HEK293 (cell line): ENCODE results near the gene SDC1.

Experiments
- CTCF ChIA-PET: fragments of 350-600 bp; formaldehyde crosslinking; extraction: SDS; loops from one replicate; lab custom pipeline; 2021; ENCODE audit warnings: antibody characterized with exemption; lab: Yijun Ruan, JAX
- POLR2A ChIA-PET: fragments of 300-600 bp; formaldehyde crosslinking; extraction: SDS; loops from one replicate; lab custom pipeline; 2020; ENCODE audit warnings: antibody characterized with exemption, inconsistent platforms; lab: Yijun Ruan, JAX
- H3K27ac ChIP-seq: fragments of 200-500 bp; sonication (Bioruptor generic); 2 replicates; pipeline ENCODE4 v1.5.1; 2014; ENCODE audit warnings: low read depth, low read length, control low read depth, inconsistent platforms; ENCODE audit errors: extremely low read depth
- H3K36me3 ChIP-seq, 2 experiments: fragments of 200-500 bp in 1 of 2; sonication (Bioruptor generic) in 1 of 2; 1 replicate in 1 of 2; 2 replicates in 1 of 2; pipeline ENCODE4 v1.5.1; 2014 to 2017; ENCODE audit warnings: inconsistent platforms in 2 of 2, low read length in 2 of 2; ENCODE audit not compliant: control insufficient read depth in 2 of 2, insufficient read depth in 1 of 2
- H3K4me1 ChIP-seq: fragments of 200-500 bp; sonication (Bioruptor generic); 2 replicates; pipeline ENCODE4 v1.5.1; 2014; ENCODE audit warnings: mild to moderate bottlenecking, low read length, inconsistent platforms; ENCODE audit not compliant: control insufficient read depth, insufficient read depth
- H3K4me3 ChIP-seq: 2 replicates; pipeline ENCODE4 v1.5.1; 2011; ENCODE audit warnings: low read depth, mild to moderate bottlenecking, control low read depth, low read length, moderate library complexity
- H3K9me3 ChIP-seq: fragments of 200-500 bp; sonication (Bioruptor generic); 2 replicates; pipeline ENCODE4 v1.5.1; 2014; ENCODE audit warnings: low read depth, low read length, inconsistent platforms; ENCODE audit not compliant: control insufficient read depth, insufficient read depth
- AEBP2 ChIP-seq: fragments of 450-650 bp; formaldehyde crosslinking; IDR thresholded peaks from 2 replicates; pipeline ENCODE4 v1.5.1; 2016; ENCODE audit warnings: missing biosample characterization, missing genetic modification characterization, borderline replicate concordance
- INSM2 ChIP-seq: fragments of 450-650 bp; formaldehyde crosslinking; IDR thresholded peaks from 2 replicates; pipeline ENCODE4 v1.5.1; 2016; ENCODE audit warnings: missing biosample characterization, missing genetic modification characterization
- OVOL3 ChIP-seq: fragments of 450-650 bp; formaldehyde crosslinking; IDR thresholded peaks from 2 replicates; pipeline ENCODE4 v1.5.1; 2016; ENCODE audit warnings: missing biosample characterization, missing genetic modification characterization
- PATZ1 ChIP-seq: fragments of 450-650 bp; formaldehyde crosslinking; IDR thresholded peaks from 2 replicates; pipeline ENCODE4 v1.5.1; 2016; ENCODE audit warnings: missing biosample characterization, missing genetic modification characterization
- SCRT2 ChIP-seq: fragments of 450-650 bp; formaldehyde crosslinking; IDR thresholded peaks from 2 replicates; pipeline ENCODE4 v1.5.1; 2016; ENCODE audit warnings: missing biosample characterization, missing genetic modification characterization
- ZBTB26 ChIP-seq: fragments of 450-650 bp; formaldehyde crosslinking; optimal IDR thresholded peaks from 2 replicates; pipeline ENCODE3; 2016; ENCODE audit warnings: missing biosample characterization, mild to moderate bottlenecking, missing genetic modification characterization
- ZFHX2 ChIP-seq: fragments of 450-650 bp; formaldehyde crosslinking; conservative IDR thresholded peaks from 2 replicates; pipeline ENCODE4 v1.5.1; 2016; ENCODE audit warnings: missing biosample characterization, missing genetic modification characterization
- ZIC2 ChIP-seq: fragments of 450-650 bp; formaldehyde crosslinking; IDR thresholded peaks from 2 replicates; pipeline ENCODE4 v1.5.1; 2016; ENCODE audit warnings: missing biosample characterization, missing genetic modification characterization
- ZNF114 ChIP-seq: fragments of 450-650 bp; formaldehyde crosslinking; IDR thresholded peaks from 2 replicates; pipeline ENCODE4 v1.5.0; 2017; ENCODE audit warnings: missing biosample characterization, missing genetic modification characterization
- ZNF157 ChIP-seq: fragments of 450-650 bp; formaldehyde crosslinking; IDR thresholded peaks from 2 replicates; pipeline ENCODE4 v1.5.1; 2016; ENCODE audit warnings: missing biosample characterization, missing genetic modification characterization
- ZNF239 ChIP-seq: fragments of 450-650 bp; formaldehyde crosslinking; IDR thresholded peaks from 2 replicates; pipeline ENCODE4 v1.5.1; 2016; ENCODE audit warnings: missing biosample characterization, missing genetic modification characterization
- ZNF24 ChIP-seq: fragments of 450-650 bp; formaldehyde crosslinking; IDR thresholded peaks from 2 replicates; pipeline ENCODE4 v1.5.1; 2016; ENCODE audit warnings: missing biosample characterization, missing genetic modification characterization
- ZNF280D ChIP-seq: fragments of 450-650 bp; formaldehyde crosslinking; IDR thresholded peaks from 2 replicates; pipeline ENCODE4 v1.5.1; 2016; ENCODE audit warnings: missing biosample characterization, missing genetic modification characterization
- ZNF350 ChIP-seq: fragments of 450-650 bp; formaldehyde crosslinking; IDR thresholded peaks from 2 replicates; pipeline ENCODE4 v1.5.0; 2017; ENCODE audit warnings: missing biosample characterization, mild to moderate bottlenecking, missing genetic modification characterization
- ZNF48 ChIP-seq: fragments of 450-650 bp; formaldehyde crosslinking; IDR thresholded peaks from 2 replicates; pipeline ENCODE4 v1.5.1; 2016; ENCODE audit warnings: missing biosample characterization, missing genetic modification characterization
- ZNF560 ChIP-seq: fragments of 450-650 bp; formaldehyde crosslinking; IDR thresholded peaks from 2 replicates; pipeline ENCODE4 v1.5.1; 2017; ENCODE audit warnings: missing biosample characterization, missing genetic modification characterization, borderline replicate concordance
- ZNF571 ChIP-seq: fragments of 450-650 bp; formaldehyde crosslinking; IDR thresholded peaks from 2 replicates; pipeline ENCODE4 v1.5.0; 2017; ENCODE audit warnings: missing biosample characterization, missing genetic modification characterization
- ZNF621 ChIP-seq: fragments of 450-650 bp; formaldehyde crosslinking; IDR thresholded peaks from 2 replicates; pipeline ENCODE4 v1.5.1; 2017; ENCODE audit warnings: missing biosample characterization, missing genetic modification characterization
- ZNF626 ChIP-seq: fragments of 450-650 bp; sonication (Bioruptor Pico); formaldehyde crosslinking; IDR thresholded peaks from 2 replicates; pipeline ENCODE4 v1.5.1; 2018; ENCODE audit warnings: missing biosample characterization, missing genetic modification characterization, inconsistent platforms
- ZNF692 ChIP-seq: fragments of 450-650 bp; formaldehyde crosslinking; IDR thresholded peaks from 2 replicates; pipeline ENCODE4 v1.5.1; 2016; ENCODE audit warnings: missing biosample characterization, missing genetic modification characterization
- ZSCAN5A ChIP-seq: fragments of 450-650 bp; formaldehyde crosslinking; IDR thresholded peaks from 2 replicates; pipeline ENCODE4 v1.5.1; 2016; ENCODE audit warnings: missing biosample characterization, missing genetic modification characterization

Gene SDC1

GRCh38 chr2:20250436-20250835 lies 25.5 kb upstream of the SDC1 start:
- H3K4me3 ChIP-seq, result no peak overlapping the region
- CTCF ChIA-PET, result interaction anchor here (1.1 kb wide), 1 partner anchor 25 kb away, joined by 3 read pairs; the partner anchor contains the start of gene SDC1
- H3K36me3 ChIP-seq, result peaks cover 66 to 93% of the 10 kb centered on the region in 2 experiments
- no peaks in the 10 kb centered on the region for H3K4me1 ChIP-seq
- no peaks in the 10 kb centered on the region for H3K9me3 ChIP-seq
- POLR2A ChIA-PET, result no interaction called here
- TF ChIP-seq ZNF621 (no peak), ZNF239 (tag by site-specific recombination) (no peak), ZBTB26 (tag by site-specific recombination) (no peak), ZNF24 (tag by site-specific recombination) (no peak), ZNF350 (tag by site-specific recombination) (no peak), ZNF560 (tag by site-specific recombination) (no peak), PATZ1 (tag by site-specific recombination) (no peak), ZNF692 (tag by site-specific recombination) (no peak), INSM2 (tag by site-specific recombination) (no peak), ZNF626 (tag by site-specific recombination) (no peak), ZSCAN5A (tag by site-specific recombination) (no peak)
- TF ChIP-seq, all 188 proteins: peak for 0
- H3K27ac ChIP-seq, result no peak overlapping the region

- Histone ChIP-seq H3K36me3 (peaks cover 58 to 80% of the 10 kb centered on the region in 2 experiments), H3K4me3 (no peak overlapping the region), H3K27ac (no peak overlapping the region), H3K9me3 (no peaks in the 10 kb centered on the region), H3K4me1 (no peaks in the 10 kb centered on the region)
- ChIA-PET CTCF (interaction anchor here (0.7 kb wide), 1 partner anchor 11 kb away, joined by 3 read pairs; no protein-coding TSS in a partner anchor), POLR2A (no interaction called here)
- TF ChIP-seq ZNF48, result no peak
- no peak for TF ChIP-seq OVOL3 (tag by site-specific recombination)
- no peak for TF ChIP-seq ZNF114 (tag by site-specific recombination)
- no peak for TF ChIP-seq ZNF571
- no peak for TF ChIP-seq ZIC2
- TF ChIP-seq ZNF280D, result no peak
- no peak for TF ChIP-seq ZFHX2 (tag by site-specific recombination)
- no peak for TF ChIP-seq SCRT2
- no peak for TF ChIP-seq ZNF157
- TF ChIP-seq AEBP2 (tag by site-specific recombination), result no peak
These were observed 24.2 kb upstream of the SDC1 start for GRCh38 chr2:20249170-20249569.
